Measurements from ENCODE around the gene LRRC28. TPM values are rescaled to one million over a fixed set of nuclear protein-coding genes. Genes with fewer than 3 reads are reported as not detected.

Gene LRRC28
- total RNA-seq, 1 experiment from 2014 or later, result 28.4 TPM

DNA sequence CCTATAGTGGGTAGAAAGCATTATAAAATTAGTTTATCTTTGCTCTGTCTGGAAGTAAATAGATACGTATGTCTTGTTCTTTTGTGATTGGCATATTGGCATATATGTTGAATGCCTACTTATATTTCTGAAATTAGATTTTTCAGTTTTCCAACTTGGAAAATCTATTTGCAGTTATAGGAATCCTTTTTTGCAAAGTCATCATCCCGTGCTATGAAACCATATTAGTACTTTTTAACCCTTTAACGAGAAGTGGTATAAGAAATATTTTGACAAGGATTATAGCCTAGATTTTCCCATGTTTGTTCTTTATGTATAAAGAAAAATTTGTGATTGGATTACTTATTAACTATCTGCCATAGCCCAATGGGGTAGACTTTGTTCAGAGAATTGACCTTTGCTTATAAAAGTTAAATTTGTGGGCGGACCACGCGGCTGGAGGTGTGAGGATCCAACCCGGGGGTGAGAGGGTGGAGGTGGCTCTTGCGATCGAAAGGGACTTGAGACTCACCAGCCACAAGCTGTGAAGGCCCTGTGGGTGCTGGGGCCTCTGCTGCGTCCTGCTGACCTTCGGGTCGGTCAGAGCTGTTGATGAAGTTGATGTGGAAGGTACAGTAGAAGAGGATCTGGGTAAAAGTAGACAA lies 5.9 kb downstream of the LRRC28 start:
- Histone ChIP-seq H3K27ac (ENCODE audit: low read depth, low read length, poor library complexity, severe bottlenecking) (no peak overlapping the region), H3K36me3 (ENCODE audit: insufficient read depth, low read length, poor library complexity, severe bottlenecking) (peaks cover 6% of the 10 kb centered on the region), H3K4me3 (ENCODE audit: low read depth, low read length, poor library complexity, severe bottlenecking) (no peak overlapping the region), H3K9me3 (ENCODE audit: low read depth, low read length, poor library complexity, severe bottlenecking) (no peaks in the 10 kb centered on the region), H3K4me1 (ENCODE audit: insufficient read depth, low read length, poor library complexity, severe bottlenecking) (no peaks in the 10 kb centered on the region), H3K27me3 (replicated peaks; ENCODE audit: insufficient read depth, low read depth, low read length, poor library complexity) (no peaks in the 10 kb centered on the region)
- POLR2A ChIA-PET (ENCODE audit: low non-redundant PET), result no interaction called here
- intact Hi-C loops (cut with micrococcal nuclease; ENCODE audit: unreplicated experiment), result no loop called here
- CTCF ChIA-PET, result no interaction called here
- no peak for TF ChIP-seq EZH2 (IDR thresholded peaks at IDR 0.05; ENCODE audit: borderline replicate concordance, low read depth, low read length, poor library complexity, severe bottlenecking)
- TF ChIP-seq, protein P1, sequence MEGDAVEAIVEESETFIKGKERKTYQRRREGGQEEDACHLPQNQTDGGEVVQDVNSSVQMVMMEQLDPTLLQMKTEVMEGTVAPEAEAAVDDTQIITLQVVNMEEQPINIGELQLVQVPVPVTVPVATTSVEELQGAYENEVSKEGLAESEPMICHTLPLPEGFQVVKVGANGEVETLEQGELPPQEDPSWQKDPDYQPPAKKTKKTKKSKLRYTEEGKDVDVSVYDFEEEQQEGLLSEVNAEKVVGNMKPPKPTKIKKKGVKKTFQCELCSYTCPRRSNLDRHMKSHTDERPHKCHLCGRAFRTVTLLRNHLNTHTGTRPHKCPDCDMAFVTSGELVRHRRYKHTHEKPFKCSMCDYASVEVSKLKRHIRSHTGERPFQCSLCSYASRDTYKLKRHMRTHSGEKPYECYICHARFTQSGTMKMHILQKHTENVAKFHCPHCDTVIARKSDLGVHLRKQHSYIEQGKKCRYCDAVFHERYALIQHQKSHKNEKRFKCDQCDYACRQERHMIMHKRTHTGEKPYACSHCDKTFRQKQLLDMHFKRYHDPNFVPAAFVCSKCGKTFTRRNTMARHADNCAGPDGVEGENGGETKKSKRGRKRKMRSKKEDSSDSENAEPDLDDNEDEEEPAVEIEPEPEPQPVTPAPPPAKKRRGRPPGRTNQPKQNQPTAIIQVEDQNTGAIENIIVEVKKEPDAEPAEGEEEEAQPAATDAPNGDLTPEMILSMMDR (conservative IDR thresholded peaks at IDR 0.05; ENCODE audit: low read depth, low read length), result no peak
- no peak for DNase-seq (ENCODE audit: low spot score)
- BruUV-seq (replicated peaks), result no TSS peak

DNA sequence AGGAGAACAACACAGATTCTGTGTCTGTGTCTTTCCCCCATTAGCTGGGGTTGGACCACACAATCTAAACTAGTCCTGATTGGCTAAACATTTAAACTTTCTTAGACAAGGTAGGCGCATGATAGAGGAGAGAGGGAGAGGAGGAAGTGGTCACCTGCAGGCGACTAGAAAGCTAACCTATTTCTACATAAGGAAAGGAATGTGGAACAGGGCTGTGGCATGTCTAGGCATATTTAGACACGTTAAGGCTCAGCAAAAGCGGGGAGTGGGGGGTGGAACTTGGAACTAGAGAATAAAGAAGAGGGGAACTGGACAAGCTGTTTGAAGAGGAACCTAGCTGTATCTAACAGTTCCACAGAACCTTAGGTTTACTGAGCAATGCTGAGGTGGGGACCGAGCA lies 12.8 kb downstream of the LRRC28 start:
- intact Hi-C loops (cut with micrococcal nuclease; ENCODE audit: unreplicated experiment), result no loop called here

DNA sequence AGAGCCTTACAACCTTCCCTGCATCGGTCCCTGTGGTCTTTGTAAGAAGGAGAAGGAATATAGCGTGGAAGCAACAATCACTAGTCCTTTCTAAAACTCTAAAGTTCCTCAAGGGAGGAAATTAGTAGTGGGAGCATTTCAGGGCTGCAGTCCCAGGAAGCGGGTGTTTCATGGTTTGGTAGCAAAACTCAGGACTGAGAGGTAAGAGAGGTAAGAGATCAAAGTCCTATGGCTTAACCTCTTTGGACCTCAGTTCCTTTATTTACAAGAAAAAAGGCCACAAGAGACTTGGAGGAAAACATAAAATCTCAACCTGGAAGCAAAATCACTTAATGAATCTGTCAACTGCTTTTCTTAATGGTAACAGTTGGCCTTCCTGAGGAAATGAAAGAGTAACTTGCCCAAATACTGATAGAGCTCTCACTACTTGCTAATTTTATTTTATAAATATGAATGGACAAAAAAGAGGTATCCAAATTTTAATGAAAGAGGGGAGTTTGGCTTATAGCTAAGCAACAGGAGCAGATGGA lies 14.3 kb downstream of the LRRC28 start:
- Histone ChIP-seq H3K4me3 (ENCODE audit: low read depth, low read length, poor library complexity, severe bottlenecking) (no peak overlapping the region), H3K27ac (ENCODE audit: low read depth, low read length, poor library complexity, severe bottlenecking) (no peak overlapping the region), H3K27me3 (replicated peaks; ENCODE audit: insufficient read depth, low read depth, low read length, poor library complexity) (no peaks in the 10 kb centered on the region), H3K36me3 (ENCODE audit: insufficient read depth, low read length, poor library complexity, severe bottlenecking) (no peaks in the 10 kb centered on the region), H3K9me3 (ENCODE audit: low read depth, low read length, poor library complexity, severe bottlenecking) (no peaks in the 10 kb centered on the region), H3K4me1 (ENCODE audit: insufficient read depth, low read length, poor library complexity, severe bottlenecking) (no peaks in the 10 kb centered on the region)
- intact Hi-C loops (cut with micrococcal nuclease; ENCODE audit: unreplicated experiment), result no loop called here
- BruUV-seq (replicated peaks), result no TSS peak
- DNase-seq (ENCODE audit: low spot score), result no peak
- ChIA-PET CTCF (no interaction called here), POLR2A (ENCODE audit: low non-redundant PET) (no interaction called here)
- no peak for TF ChIP-seq EZH2 (IDR thresholded peaks at IDR 0.05; ENCODE audit: borderline replicate concordance, low read depth, low read length, poor library complexity, severe bottlenecking)
- TF ChIP-seq, protein P1 (conservative IDR thresholded peaks at IDR 0.05; ENCODE audit: low read depth, low read length), result no peak

More for the DNA sequence above, 12.8 kb downstream of the LRRC28 start:
- Histone ChIP-seq H3K4me1 (ENCODE audit: insufficient read depth, low read length, poor library complexity, severe bottlenecking) (no peaks in the 10 kb centered on the region), H3K27ac (ENCODE audit: low read depth, low read length, poor library complexity, severe bottlenecking) (no peak overlapping the region), H3K27me3 (replicated peaks; ENCODE audit: insufficient read depth, low read depth, low read length, poor library complexity) (no peaks in the 10 kb centered on the region), H3K36me3 (ENCODE audit: insufficient read depth, low read length, poor library complexity, severe bottlenecking) (no peaks in the 10 kb centered on the region), H3K9me3 (ENCODE audit: low read depth, low read length, poor library complexity, severe bottlenecking) (no peaks in the 10 kb centered on the region), H3K4me3 (ENCODE audit: low read depth, low read length, poor library complexity, severe bottlenecking) (no peak overlapping the region)
- ChIA-PET POLR2A (ENCODE audit: low non-redundant PET) (no interaction called here), CTCF (interaction anchor here (0.7 kb wide), 1 partner anchor 8 kb away, joined by 3 read pairs; no protein-coding TSS in a partner anchor)
- no peak for DNase-seq (ENCODE audit: low spot score)
- TF ChIP-seq, protein P1 (conservative IDR thresholded peaks at IDR 0.05; ENCODE audit: low read depth, low read length), result no peak
- no peak for TF ChIP-seq EZH2 (IDR thresholded peaks at IDR 0.05; ENCODE audit: borderline replicate concordance, low read depth, low read length, poor library complexity, severe bottlenecking)
- BruUV-seq (replicated peaks), result no TSS peak
